ENCODE results near the gene ATP8B4.

GRCh38 chr15:49814709-49815108, 304.3 kb downstream of the ATP8B4 start:
- TF ChIP-seq CTCF (conservative IDR thresholded peaks at IDR 0.05; ENCODE audit: low read length) (no peak), EZH2phosphoT487 (IDR thresholded peaks at IDR 0.05; ENCODE audit: borderline replicate concordance) (no peak)

Data from Loucy (cell line).